Measurements from ENCODE around the gene CDRT15L2.

DNA sequence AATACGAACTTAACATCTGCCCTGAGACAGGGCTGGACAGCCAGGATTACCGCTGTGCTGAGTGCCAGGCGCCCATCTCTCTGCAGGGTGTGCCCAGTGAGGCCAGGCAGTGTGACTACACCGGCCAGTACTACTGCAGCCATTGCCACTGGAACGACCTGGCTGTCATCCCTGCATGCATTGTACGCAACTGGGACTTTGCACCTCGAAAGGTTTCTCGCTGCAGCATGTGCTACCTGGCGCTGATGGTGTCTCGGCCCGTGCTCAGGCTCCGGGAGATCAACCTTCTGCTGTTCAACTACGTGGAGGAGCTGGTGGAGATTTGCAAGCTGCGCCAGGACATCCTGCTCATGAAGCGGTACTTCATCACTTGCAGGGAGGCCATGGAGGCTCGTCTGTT lies 33.7 kb downstream of the CDRT15L2 start:
- TF ChIP-seq EZH2 (IDR thresholded peaks at IDR 0.05; ENCODE audit: insufficient read depth, poor library complexity, severe bottlenecking) = no peak
- TF ChIP-seq EZH2phosphoT487 (IDR thresholded peaks at IDR 0.05; ENCODE audit: insufficient read depth, low read depth) = no peak

Measured in GM23248 (cell line).